HT-29 (cell line): ENCODE measurements around the gene SERPINA5. TPM values are rescaled to one million over a fixed set of nuclear protein-coding genes. Genes with fewer than 3 reads are reported as not detected.

Source experiments
- DNase-seq: peaks from one replicate; pipeline ENCODE4 v3.0.0-alpha.2; 2015; ENCODE audit warnings: low spot score
- total RNA-seq: library from RNA; depleted of rRNA; stranded (reverse); fragments of >200 nt; shearing (Covaris generic); gene quantifications from 2 replicates; pipeline ENCODE4 v1.2.3, GENCODE V29; 2014

SERPINA5 gene
- total RNA-seq, 1 experiment from 2014 or later = 7.9 TPM

DNA sequence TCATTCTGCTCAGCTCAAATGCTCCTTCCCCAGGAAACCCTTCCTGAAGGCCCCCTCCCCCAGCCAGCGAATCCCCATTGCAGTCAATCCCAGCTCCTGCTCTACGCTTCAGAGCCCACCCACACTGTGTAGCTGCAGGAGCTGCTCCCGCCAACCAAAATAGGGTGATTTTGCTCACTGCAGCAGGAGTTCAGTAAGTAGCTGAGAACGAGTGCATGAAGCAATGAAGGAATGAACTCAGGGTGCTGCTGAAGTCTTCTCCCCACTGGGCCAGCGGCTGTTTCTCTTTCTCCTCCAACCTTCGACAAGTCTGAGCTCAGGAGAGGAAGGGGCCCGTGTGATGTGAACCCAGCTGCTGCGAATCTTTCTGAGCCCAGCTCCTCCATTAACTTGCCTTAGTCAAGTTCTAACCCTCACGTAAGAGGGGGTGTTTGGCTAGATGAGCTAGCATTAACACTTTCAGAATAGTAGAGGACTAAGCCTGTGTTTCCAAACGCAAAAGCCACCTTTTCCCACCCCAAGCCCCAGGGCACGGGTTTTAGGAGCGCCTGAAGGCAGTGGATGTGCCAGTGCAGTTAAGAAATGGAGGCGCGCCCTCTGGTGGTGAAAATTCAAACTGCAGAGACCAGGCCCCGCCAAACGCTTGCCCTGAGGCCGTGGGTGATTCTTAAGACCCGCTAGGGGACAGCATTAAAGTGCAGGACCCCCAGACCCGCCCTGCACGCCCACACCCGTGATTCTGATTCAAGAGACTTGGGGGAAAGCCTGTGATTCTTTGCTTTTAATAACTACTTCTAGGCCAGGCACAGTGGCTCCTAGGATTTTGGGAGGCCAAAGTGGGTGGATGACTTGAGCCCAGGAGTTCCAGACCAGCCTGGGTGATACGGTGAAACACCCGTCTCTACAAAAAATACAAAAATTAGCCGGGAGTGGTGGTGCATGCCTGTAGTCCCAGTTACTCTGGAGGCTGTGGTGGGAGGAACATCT, 31.9 kb upstream of the SERPINA5 start:
- DNase-seq = peak; percentile 46

DNA sequence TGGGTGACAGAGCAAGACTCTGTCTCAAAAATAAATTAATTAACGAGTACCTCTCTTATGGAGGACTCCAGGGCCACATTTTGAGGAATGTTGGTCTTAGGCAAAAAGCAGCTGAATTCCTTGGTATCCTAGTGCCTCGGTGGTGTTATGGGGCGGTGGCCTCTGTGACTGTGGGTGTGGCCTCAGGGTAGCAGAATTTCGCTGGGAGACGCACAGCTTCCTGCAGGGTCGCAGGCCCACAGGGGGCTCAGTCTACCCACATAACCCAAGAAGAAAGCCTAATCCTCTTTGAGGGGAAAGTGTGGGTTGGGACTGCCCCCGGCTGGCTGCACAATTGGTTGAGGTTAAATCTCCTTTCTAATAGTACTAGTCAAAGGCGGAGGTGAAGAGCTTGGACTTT, 31.2 kb upstream of the SERPINA5 start:
- no peak for DNase-seq

DNA sequence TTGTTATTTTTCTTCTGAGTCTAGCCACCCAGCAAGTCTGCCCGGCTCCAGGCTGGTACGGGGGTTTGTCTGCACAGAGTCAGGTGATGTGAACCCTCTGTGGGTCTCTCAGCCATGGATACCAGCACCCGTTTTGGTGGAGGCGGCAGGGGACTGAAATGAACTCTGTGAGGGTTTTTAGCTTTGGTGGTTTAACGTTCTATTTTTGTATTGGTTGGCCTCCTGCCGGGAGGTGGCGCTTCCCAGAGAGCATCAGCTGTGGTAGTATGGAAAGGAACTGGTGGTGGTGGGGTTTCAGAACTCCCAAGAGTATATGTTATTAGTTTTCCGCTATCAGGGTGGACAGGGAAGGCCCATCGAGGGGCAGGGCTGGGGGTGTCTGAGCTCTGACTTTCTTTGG, 25.2 kb upstream of the SERPINA5 start:
- no peak for DNase-seq

- no peak for DNase-seq
These were observed 23.9 kb upstream of the SERPINA5 start for GRCh38 chr14:94557327-94557726.

DNA sequence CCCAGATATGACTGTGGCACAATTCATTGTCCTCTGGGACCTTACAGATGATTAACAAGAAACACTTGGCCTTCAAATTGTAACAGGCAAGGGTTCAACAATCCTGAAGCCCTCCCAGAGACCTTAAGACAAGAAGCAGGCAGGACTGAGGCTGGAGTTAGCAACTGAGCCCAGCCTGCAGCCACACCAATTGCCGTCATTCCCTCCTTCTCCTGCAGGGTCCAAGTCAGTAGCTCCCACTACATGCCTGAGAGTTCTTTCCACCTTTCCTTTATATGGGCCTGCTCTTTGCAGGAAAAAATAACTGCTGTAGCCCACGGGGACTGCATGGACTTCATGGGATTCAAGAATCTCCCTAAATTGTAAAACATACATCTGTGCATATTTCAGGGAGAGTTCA, 22.4 kb upstream of the SERPINA5 start:
- DNase-seq = no peak

DNA sequence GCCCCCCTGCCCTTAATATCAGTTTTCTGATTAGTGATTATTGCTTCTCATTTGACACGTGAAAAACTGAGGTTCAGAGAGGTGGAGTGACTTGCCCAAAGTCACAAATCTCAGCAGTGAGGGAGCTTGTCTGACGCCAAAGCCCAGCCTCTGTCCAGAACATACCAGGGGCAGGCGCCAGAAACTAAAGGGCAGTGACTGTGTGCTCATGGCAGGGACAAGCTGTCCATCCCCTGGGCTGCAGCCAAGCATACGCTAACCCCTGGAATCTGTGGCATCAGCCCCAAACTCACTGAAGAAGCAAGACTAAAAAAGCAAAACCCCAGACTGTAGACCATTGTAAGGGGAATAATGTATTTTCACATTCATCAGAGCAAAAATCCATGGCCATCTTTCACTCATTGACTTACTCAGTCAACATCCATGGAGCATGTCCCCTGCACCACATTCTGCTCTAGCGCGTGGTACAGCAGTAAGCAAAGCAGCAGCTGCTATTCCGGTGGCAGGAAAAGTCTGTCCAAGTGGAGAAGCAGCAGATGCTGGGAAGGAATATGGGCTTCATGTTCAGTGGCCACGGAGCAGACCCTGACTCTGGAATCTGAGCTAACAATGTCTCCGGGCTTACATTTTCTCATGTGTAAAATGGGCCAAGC, 21.5 kb upstream of the SERPINA5 start:
- DNase-seq = no peak

GRCh38 chr14:94560291-94560665, 20.9 kb upstream of the SERPINA5 start:
- DNase-seq = no peak

- DNase-seq = peak; percentile 8
These were observed 20.2 kb upstream of the SERPINA5 start, which contains the start of gene SERPINA4 for GRCh38 chr14:94560751-94561655. SERPINA4 (plus strand) TSS chr14:94561442; CDS start chr14:94563483, 2,041 bp downstream.

GRCh38 chr14:94561656-94562010, 19.6 kb upstream of the SERPINA5 start:
- DNase-seq = no peak

DNA sequence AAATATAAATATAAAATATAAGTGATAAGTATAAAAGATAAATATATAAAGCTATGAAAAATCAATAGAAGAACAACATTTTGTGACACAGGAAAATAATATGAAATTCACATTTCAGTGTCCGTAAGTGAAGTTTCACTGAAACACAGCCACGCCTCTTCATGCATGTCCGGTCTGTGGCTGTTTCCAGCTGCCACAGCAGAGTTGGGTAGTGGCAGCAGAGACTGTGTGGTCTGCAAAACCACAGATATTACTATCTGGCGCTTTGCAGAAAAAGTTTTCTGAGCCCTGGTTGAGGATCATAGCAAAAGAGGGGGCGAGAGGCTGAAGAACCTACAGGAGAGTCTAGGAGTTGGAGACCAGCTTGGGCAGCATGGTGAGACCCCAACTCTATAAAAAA, 19.2 kb upstream of the SERPINA5 start:
- DNase-seq = no peak

DNA sequence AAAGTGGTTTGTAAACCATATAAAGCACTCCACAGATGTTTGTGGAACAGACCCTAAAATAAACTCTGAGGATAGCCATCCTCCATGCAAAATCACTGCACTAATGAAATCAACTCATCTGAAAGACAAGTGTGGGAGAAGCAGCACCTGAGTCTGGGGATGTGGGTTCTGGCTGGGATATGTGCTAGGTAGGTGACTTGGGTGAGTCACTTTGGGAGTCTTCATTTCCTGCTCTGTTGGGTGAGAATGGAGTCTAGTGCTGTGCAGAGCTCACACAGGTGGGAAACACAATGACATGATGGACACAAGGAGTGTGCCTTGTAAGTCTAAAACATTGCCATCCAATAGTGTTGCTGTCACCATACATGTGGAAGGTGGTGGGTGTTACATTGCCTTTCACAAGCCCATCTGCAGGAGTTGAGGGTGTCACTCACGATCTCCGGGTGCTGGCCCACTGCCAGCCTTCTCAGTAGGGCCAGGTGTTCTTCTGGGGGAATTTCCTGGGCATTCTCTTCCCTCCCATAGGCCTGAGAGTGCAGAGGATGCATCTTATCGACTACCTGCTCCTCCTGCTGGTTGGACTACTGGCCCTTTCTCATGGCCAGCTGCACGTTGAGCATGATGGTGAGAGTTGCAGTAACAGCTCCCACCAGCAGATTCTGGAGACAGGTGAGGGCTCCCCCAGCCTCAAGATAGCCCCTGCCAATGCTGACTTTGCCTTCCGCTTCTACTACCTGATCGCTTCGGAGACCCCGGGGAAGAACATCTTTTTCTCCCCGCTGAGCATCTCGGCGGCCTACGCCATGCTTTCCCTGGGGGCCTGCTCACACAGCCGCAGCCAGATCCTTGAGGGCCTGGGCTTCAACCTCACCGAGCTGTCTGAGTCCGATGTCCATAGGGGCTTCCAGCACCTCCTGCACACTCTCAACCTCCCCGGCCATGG, 18.0 kb upstream of the SERPINA5 start:
- DNase-seq = no peak

DNA sequence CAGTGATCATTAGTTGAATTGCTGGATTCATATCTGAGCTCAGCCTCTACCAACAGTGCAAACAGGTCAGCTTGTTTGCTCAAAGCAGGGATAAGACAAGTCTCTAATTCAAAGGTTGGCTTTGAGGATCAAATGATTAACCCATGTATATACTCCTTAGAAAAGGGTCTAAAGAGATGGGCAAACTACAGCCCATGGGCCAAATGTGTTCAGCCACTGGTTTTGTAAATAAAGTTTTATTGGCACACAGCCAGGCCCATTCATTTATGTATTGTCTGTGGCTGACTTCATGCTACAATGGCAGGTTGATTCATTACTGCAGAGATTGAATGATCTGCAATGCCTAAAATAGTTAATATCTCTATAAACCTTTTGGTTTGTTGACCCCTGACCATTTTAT, 16.8 kb upstream of the SERPINA5 start:
- DNase-seq = no peak

DNA sequence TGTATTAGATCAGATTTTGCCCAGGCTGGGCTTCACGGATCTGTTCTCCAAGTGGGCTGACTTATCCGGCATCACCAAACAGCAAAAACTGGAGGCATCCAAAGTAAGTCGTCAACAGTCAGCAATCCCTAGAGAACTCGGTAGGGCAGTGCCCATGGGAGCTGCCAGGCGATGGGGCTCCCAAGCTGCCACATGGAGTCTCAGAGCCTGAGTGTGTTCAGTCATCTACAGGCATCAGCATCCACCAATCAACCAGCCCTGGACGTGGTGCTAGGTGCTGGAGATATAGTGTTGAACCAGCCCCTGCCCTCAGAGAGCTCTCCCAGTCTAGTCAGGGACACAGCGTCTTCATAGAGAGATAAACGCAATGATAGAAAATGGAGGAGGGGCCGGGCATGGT, 13.0 kb upstream of the SERPINA5 start:
- no peak for DNase-seq

DNA sequence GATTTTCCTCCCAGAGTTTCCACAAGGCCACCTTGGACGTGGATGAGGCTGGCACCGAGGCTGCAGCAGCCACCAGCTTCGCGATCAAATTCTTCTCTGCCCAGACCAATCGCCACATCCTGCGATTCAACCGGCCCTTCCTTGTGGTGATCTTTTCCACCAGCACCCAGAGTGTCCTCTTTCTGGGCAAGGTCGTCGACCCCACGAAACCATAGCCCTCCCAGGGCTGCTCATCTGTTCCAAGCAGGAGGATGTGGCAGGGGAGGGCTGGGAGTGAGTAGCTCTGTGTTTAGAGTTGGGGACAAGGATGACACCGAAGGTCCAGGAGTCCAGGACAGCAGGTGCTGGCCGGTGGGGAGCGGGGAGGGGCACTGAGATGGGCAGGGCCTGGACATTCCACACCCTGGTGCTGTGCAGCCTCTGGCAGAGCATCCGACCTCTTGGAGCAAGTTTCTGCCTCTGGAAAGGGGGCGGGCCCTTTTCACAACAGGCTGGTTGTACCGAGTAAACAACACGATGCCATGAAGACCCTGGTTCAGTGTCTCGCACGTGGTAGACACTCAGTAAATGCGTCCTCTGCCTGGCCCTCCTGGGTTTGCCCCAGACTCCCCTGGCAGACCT, 11.7 kb upstream of the SERPINA5 start:
- no peak for DNase-seq

DNA sequence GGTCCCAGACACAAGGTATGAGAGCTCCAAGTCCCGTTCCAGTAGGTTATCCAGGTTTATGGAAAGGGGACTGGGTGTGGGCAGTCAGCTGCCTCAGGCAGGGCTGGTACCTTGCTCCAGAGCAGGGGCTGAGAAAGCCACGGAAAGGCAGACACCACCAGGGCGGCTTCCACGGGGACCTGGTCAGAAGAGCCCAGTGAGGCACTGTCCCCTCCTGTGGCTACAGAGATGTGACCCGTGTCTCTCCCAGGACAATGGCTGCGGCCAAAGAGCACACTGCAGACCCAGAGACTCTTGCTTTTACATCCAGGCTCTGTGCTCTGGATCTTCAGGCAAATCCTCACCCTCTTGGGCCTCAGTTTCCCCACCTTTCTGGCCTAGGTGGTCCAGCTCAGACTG, 11.2 kb upstream of the SERPINA5 start:
- no peak for DNase-seq

DNA sequence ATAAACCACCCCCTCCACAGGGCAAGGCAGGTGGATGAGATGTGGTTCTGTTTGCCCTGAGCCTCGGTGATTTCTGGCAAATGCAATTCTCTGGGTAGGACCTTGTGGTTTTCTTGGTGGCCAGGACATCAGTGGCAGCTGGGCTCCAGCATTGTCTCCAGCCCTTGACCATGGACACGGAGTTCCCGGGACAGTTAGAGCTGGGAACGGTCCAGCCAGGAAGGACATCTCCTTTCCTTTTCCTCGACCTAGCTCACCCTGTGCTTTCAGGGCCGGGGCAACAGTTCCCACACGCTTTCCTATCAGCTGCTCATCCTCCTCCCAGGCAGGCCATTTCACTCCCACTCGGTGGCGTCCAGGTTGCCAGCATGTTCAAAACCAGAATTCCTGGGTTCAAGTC, 10.8 kb upstream of the SERPINA5 start:
- DNase-seq = no peak

DNA sequence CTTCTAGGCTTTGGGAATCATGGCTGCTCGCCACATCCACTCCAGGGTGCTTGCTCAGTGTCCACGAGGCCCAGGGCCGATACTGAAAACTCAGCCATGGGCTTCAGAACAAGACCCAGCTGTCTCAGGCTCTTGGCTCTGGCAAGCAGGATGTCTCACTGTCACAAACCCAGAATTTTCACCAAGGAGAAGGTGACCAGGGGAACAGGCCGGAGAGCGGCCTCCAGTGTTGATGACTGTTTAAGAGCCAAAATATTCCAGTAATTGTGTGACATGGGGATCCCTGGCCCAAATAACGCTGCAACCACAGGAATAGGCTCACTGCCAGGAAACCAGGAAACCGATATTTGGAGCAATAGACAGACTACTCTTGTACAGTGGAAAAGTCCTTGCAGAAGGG, 9.8 kb upstream of the SERPINA5 start:
- DNase-seq = no peak

GRCh38 chr14:94571950-94572349, 9.3 kb upstream of the SERPINA5 start:
- DNase-seq = no peak

DNA sequence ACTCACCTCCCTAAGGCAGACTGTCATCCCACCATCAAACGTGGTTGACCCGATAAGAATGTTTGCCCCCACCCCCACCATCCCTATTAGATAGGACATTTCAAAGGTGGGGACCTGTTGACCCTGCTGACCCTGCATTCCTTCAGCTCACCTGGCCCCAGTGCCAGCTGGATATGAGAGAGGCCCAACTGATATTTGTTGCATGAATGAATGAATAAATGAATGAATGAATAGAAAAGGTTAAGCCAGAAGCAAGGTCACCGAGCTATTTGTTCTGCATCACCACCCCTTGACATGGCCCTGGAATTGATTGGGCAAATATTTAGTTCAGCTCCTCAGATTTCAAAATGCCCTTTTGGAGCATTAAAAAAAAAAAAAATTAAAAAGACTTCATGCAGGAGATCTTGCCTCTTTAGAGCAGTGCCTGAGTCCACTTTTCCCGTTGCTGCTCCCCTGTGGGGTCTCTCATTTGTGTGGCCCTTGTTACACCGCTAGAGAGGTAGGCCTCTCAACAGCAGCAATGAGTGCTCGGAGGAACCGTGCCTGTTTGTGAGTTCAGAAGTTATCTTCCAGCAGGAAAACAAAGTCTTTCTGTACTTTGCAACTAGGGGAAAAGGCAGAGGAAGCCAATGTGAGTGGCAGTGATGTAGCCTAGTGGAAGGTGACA, 8.5 kb upstream of the SERPINA5 start:
- DNase-seq = no peak
